ENCODE data around the gene ERGIC1. TPM values are rescaled to one million over a fixed set of nuclear protein-coding genes. Genes with fewer than 3 reads are reported as not detected.
"Not testable (repeated sequence)": the region's sequence is repeated elsewhere in the genome, so short reads cannot be mapped to it uniquely, and the experiment has no call there.

Gene ERGIC1
- total RNA-seq, 2 experiments from 2014 or later: 59.5 to 63.2 TPM

DNA sequence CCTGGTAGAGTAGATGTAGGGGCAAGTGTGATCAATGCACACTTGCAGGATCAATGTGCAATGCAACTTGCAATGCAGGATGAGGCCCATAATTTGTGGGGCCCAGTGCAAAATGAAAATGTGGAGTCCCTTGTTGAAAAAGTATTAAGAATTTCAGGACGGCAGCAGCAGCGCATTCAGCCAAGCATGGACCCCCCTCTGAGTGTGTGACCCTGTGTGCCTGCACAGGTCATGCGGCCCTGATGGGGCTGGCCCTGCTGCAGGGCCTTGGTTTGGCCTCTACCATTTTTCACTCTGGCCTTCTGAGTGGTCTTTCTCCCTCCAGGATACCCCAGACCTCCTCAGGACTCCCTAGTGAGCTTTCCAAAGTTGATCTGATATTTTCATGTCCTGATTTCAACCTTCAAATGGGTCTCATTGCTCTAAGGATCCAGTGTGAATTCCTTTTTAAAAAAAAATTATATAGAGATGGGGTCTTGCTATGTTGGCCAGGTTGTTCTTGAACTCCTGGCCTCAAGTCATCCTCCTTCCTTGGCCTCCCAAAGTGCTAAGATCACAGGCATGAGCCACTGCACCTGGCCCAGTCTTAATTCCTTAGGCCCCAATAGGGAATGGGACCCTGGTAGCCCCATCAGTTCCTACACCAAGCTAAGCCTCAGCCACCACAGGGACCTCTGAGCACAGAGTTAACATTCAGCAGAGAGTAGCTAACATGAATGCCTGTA is 4.3 kb downstream of the ERGIC1 start:
- POLR2A ChIA-PET: interaction anchor here (4.5 kb wide), 1 partner anchor 67 kb away, joined by 40 read pairs; the partner anchor contains the start of gene DUSP1
- no peaks in the 10 kb centered on the region for H3K9me3 Mint-ChIP-seq
- peaks cover 32% of the 10 kb centered on the region for H3K4me1 Mint-ChIP-seq
- peaks cover 10% of the 10 kb centered on the region for H3K36me3 Mint-ChIP-seq
- peak overlapping the region; percentile 89 for H3K27ac Mint-ChIP-seq
- no peaks in the 10 kb centered on the region for H3K27me3 Mint-ChIP-seq
- H3K4me3 Mint-ChIP-seq: peak overlapping the region; percentile 89
- no peak for DNase-seq
- no peak for ATAC-seq (ENCODE audit: low read depth)

- Mint-ChIP-seq H3K36me3 (peaks cover 10% of the 10 kb centered on the region), H3K4me3 (no peak overlapping the region), H3K9me3 (no peaks in the 10 kb centered on the region), H3K27ac (no peak overlapping the region), H3K4me1 (peaks cover 31% of the 10 kb centered on the region), H3K27me3 (no peaks in the 10 kb centered on the region)
- ATAC-seq (ENCODE audit: low read depth) (no peak), DNase-seq (no peak)
- POLR2A ChIA-PET: interaction anchor here (0.7 kb wide), 2 partner anchors 69 to 170 kb away, joined by 4 to 5 read pairs; partner anchors contain the start of gene DUSP1
Measured at GRCh38 chr5:172839669-172840431, 5.8 kb downstream of the ERGIC1 start.

DNA sequence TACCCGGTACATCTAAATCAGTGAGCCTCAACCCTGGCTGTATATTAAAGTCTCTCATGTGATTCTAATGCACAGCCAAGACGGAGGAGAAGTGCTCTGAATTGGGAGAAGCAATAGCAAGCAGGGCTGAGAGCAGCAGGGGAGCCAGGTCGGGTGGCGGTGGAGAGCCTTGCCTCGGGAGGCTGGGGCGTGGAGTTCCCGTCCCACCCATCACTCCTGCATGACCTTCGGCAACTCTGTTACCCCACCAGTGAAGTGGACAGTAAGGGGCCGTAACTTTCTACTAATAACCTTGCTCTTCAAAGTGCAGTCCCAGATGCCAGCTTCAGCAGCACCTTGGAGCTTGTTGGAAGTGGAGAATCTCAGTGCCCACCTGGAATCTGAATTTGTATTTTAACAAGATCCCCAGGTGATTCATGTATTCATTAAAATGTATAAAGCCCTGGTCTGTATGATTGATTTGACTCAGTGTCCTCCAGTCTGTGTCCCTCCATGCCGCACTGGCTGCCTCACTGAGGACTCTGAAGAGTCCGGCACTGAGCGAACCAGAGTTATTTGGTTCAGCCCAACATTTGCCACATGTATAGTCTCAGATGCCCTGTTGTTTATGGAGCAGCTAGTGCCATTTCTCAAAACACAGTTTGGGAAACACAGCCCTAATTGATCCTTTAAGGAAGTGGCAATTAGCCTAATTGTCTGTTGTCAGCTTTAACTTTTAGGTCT is 6.5 kb downstream of the ERGIC1 start:
- H3K4me1 Mint-ChIP-seq: peaks cover 26% of the 10 kb centered on the region
- POLR2A ChIA-PET: interaction anchor here (0.7 kb wide), 1 partner anchor 70 kb away, joined by 5 read pairs; the partner anchor contains the start of gene DUSP1
- no peak for ATAC-seq (ENCODE audit: low read depth)
- H3K36me3 Mint-ChIP-seq: peaks cover 10% of the 10 kb centered on the region
- DNase-seq: no peak
- no peak overlapping the region for H3K4me3 Mint-ChIP-seq
- no peak overlapping the region for H3K27ac Mint-ChIP-seq
- H3K27me3 Mint-ChIP-seq: no peaks in the 10 kb centered on the region
- H3K9me3 Mint-ChIP-seq: no peaks in the 10 kb centered on the region

DNA sequence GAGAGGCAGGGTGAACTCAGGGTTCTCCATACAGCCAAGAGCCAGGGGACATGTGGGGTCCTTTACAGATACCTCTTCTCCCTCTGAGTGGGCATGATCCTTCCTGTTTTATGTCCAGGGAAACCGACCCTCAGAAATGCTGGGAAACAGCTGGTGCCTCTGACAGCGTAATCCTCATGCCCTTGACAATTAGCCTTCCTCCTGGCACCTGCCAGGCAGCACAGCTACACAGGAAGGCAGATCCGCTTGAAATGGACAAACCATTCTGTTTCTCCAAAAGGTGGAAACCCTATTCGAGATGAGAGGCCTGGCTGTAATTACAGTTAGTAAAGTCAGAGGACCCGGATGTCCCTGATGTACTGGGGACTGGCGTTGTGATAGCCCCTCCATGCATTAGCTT is 7.2 kb downstream of the ERGIC1 start:
- Mint-ChIP-seq H3K9me3 (no peaks in the 10 kb centered on the region), H3K27me3 (no peaks in the 10 kb centered on the region), H3K27ac (no peak overlapping the region), H3K4me1 (peaks cover 20% of the 10 kb centered on the region), H3K4me3 (no peak overlapping the region), H3K36me3 (peaks cover 8% of the 10 kb centered on the region)
- POLR2A ChIA-PET: no interaction called here
- no peak for ATAC-seq (ENCODE audit: low read depth)
- DNase-seq: no peak

- no peak overlapping the region for H3K4me3 Mint-ChIP-seq
- POLR2A ChIA-PET: no interaction called here
- H3K36me3 Mint-ChIP-seq: peaks cover 11% of the 10 kb centered on the region
- DNase-seq (no peak), ATAC-seq (ENCODE audit: low read depth) (no peak)
- H3K27ac Mint-ChIP-seq: no peak overlapping the region
- H3K27me3 Mint-ChIP-seq: no peaks in the 10 kb centered on the region
- no peaks in the 10 kb centered on the region for H3K9me3 Mint-ChIP-seq
- peaks cover 6% of the 10 kb centered on the region for H3K4me1 Mint-ChIP-seq
Measured at GRCh38 chr5:172843825-172844576, 9.9 kb downstream of the ERGIC1 start.

DNA sequence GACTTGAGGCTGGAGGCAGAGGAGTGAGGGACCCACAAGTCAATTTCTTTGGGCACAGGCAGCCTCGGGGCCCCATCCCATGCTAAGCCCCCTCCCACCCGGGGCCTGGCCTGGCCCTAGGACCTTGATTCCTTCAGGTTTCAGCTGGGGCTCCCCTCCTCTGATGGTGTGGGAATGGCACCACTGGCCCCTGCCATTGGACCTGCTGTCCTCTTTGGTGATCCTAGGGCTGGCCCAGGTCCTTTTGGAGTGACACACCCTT is 10.5 kb downstream of the ERGIC1 start:
- Mint-ChIP-seq H3K27ac (no peak overlapping the region), H3K36me3 (peaks cover 11% of the 10 kb centered on the region), H3K4me3 (no peak overlapping the region), H3K27me3 (no peaks in the 10 kb centered on the region), H3K4me1 (peaks cover 9% of the 10 kb centered on the region), H3K9me3 (no peaks in the 10 kb centered on the region)
- POLR2A ChIA-PET: no interaction called here
- DNase-seq (no peak), ATAC-seq (ENCODE audit: low read depth) (no peak)

DNA sequence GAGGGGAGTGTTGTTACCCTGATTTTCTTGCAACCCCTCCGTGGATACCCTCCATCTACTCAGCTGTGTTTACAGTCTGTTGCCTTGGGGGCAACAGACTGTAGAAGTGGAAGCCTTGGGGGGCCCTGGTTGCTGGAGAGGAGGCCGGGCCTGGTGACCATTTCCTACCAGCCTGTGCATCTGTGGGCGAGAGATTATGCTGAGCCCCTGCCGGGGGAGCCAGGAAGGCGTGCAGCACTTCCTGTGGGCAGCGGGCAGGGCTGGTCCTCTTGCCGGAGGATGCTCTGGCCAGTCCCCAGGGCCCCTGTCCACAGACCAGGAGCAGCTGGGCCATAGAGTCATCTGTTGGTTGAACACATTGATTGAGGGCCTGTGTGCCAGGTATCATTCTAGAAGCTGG is 11.1 kb downstream of the ERGIC1 start:
- Mint-ChIP-seq H3K4me1 (peaks cover 13% of the 10 kb centered on the region), H3K27me3 (no peaks in the 10 kb centered on the region), H3K4me3 (no peak overlapping the region), H3K27ac (no peak overlapping the region), H3K9me3 (no peaks in the 10 kb centered on the region), H3K36me3 (peaks cover 10% of the 10 kb centered on the region)
- no peak for ATAC-seq (ENCODE audit: low read depth)
- DNase-seq: no peak
- POLR2A ChIA-PET: interaction anchor here (0.6 kb wide), 1 partner anchor 10 kb away, joined by 3 read pairs; no protein-coding TSS in a partner anchor

DNA sequence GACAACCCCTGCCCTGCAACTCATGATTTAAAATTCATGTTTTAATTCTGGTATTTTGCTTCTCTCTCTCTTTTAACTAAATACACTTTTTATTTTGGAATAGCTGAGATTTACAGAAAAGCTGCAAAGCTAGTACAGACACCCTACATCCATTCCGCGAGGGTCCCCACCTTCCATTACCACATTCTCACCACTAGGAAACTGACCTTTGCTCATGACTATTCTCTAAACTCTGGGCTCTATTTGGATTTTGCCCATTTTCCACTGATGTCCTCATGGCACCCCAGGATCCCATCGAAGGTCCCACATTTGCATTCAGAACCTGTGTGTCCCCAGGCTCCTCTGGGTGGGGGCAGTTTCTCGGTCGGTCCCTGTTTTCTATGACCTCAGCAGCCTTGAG is 11.5 kb downstream of the ERGIC1 start:
- POLR2A ChIA-PET: interaction anchor here (0.6 kb wide), 1 partner anchor 9 kb away, joined by 3 read pairs; no protein-coding TSS in a partner anchor
- H3K27ac Mint-ChIP-seq: no peak overlapping the region
- peaks cover 13% of the 10 kb centered on the region for H3K4me1 Mint-ChIP-seq

DNA sequence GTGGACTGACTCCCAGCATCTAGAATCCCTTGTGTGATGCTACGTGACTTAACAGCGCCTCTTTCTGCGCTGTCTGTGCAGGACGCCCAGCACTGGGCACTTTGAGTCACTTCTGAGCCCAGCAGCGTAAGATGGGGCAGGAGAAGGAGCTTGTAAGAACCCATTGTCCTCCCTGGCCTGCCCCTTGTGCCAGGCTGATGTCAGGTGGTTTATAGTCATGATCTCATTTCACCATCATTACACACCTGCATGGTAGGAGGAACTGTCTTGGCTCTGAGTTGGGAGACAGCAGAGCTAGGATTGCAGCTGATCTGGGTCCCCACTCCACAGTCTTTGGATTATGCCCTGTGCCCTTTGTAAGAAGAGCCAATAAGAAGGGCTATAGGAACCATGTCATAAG is 12.2 kb downstream of the ERGIC1 start:
- H3K9me3 Mint-ChIP-seq: no peaks in the 10 kb centered on the region
- no peak overlapping the region for H3K4me3 Mint-ChIP-seq
- peaks cover 8% of the 10 kb centered on the region for H3K36me3 Mint-ChIP-seq
- DNase-seq: no peak
- no peak for ATAC-seq (ENCODE audit: low read depth)
- peaks cover 13% of the 10 kb centered on the region for H3K4me1 Mint-ChIP-seq
- POLR2A ChIA-PET: no interaction called here
- H3K27me3 Mint-ChIP-seq: no peaks in the 10 kb centered on the region
- H3K27ac Mint-ChIP-seq: no peak overlapping the region

More for the DNA sequence above, 11.5 kb downstream of the ERGIC1 start:
- ATAC-seq (ENCODE audit: low read depth) (no peak), DNase-seq (no peak)
- Mint-ChIP-seq H3K36me3 (peaks cover 8% of the 10 kb centered on the region), H3K4me3 (no peak overlapping the region), H3K9me3 (no peaks in the 10 kb centered on the region), H3K27me3 (no peaks in the 10 kb centered on the region)

GRCh38 chr5:172846677-172847076 is 12.6 kb downstream of the ERGIC1 start:
- DNase-seq (no peak), ATAC-seq (ENCODE audit: low read depth) (no peak)
- POLR2A ChIA-PET: no interaction called here
- Mint-ChIP-seq H3K9me3 (no peaks in the 10 kb centered on the region), H3K27me3 (no peaks in the 10 kb centered on the region), H3K27ac (no peak overlapping the region), H3K36me3 (peaks cover 8% of the 10 kb centered on the region), H3K4me3 (no peak overlapping the region), H3K4me1 (peaks cover 14% of the 10 kb centered on the region)

GRCh38 chr5:172847584-172847983 is 13.5 kb downstream of the ERGIC1 start:
- H3K27me3 Mint-ChIP-seq; H3K4me3 Mint-ChIP-seq; H3K27ac Mint-ChIP-seq; H3K36me3 Mint-ChIP-seq; ATAC-seq (ENCODE audit: low read depth); DNase-seq; POLR2A ChIA-PET; H3K9me3 Mint-ChIP-seq: not testable (repeated sequence)
- peaks cover 17% of the 10 kb centered on the region for H3K4me1 Mint-ChIP-seq

- H3K4me1 Mint-ChIP-seq: peaks cover 23% of the 10 kb centered on the region
- no peaks in the 10 kb centered on the region for H3K9me3 Mint-ChIP-seq
- no peak overlapping the region for H3K27ac Mint-ChIP-seq
- peaks cover 3% of the 10 kb centered on the region for H3K36me3 Mint-ChIP-seq
- ATAC-seq (ENCODE audit: low read depth) (no peak), DNase-seq (no peak)
- H3K4me3 Mint-ChIP-seq: no peak overlapping the region
- H3K27me3 Mint-ChIP-seq: no peaks in the 10 kb centered on the region
- POLR2A ChIA-PET: no interaction called here
Measured at GRCh38 chr5:172848419-172848818, 14.4 kb downstream of the ERGIC1 start.

Measured in activated naive CD8-positive, alpha-beta T cell treated with anti-CD3 and anti-CD28 coated beads, Interleukin-2, amount 10 ng/mL, durations not matched to agents 7 days and 5 days (primary cell).